ENCODE results near the gene MSI2.

Gene MSI2

DNA sequence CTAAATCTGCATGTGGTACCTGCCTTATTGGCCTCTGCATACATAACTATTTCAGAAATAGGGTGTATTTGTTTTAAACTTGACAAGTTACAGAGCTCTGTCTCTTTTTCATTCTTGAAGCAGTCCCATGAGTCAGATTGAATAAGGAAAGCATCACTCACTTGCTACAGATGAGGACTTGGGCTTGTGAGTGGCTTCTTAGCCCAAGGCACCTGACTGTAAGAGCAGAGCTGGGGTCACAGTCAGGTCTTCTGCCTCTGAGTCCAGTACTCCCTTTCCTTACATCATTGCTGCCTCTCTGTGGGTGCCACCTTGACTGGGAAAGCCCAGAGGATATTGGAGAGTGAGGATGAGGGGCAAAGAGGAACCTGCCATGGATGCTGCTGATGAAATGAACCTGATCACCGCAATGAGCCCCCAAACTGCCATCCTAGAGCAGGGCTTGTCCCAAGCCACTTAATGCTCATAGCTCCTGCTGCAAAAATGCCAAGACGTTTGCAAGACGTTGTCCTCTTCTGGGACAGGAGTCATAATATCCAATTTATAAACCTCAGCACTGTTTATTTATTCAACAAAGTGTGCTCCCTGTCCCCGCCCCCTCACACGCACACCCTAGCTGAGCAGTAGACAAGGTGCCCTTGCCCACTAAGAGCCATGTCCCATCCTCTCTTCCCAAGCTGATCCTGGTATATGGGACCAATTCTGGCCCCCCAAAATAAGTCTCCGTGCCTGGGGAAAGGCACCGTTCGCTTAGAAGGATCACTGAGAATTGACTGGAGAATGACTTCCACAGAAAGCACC is 414.6 kb downstream of the MSI2 start:
- no peak overlapping the region for H3K27ac ChIP-seq

DNA sequence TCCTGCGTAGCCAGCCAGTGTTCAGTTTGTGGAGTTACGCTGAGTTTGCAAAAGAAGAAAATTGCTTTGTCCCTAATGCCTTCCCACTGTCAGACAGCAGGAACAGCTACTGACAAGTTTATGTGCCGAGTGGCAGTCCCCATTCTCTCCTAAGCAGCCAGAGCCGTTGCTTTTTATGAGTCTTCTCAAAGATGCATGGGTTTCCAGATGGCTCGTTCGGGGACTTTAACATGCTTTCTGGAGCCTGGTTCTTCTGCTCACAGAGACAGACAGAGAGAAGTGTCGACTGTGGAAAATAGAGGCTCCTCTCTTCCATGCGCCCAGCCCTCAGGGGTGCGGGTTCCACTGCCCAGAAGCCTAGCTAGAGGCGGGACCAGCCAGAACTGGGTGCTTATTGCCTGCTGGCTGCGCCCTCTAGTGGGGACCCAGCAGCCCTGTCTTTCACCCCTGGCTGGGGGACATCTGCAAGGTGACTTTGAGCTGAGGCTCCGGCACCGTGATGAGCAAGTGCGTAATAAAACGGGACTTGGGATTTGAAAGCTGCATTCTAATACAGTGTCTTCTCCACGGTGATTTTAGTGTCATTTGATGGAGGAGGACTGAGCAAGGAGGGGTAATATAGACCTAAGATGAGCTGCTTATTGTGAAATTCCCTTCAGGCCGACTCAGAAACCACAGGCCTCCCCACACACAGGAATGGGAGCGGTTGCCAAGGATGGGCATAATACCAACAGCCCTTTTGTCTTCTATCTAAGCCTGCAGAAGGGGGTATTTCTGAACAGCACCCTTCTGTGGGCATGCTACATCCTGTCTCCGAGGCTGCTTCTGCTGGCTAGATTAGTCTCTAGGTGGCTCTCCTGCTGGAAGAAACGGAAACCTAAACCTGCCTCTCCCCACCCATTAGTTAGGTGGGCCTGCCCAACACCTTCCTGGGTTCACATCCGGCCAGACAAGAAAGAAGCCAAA is 415.6 kb downstream of the MSI2 start:
- H3K27ac ChIP-seq, result no peak overlapping the region
- peak; percentile 94 for TF ChIP-seq CTCF (conservative IDR thresholded peaks at IDR 0.05)

More for the DNA sequence above, 414.6 kb downstream of the MSI2 start:
- TF ChIP-seq CTCF (conservative IDR thresholded peaks at IDR 0.05), result no peak

GRCh38 chr17:57672971-57673370 is 416.6 kb downstream of the MSI2 start:
- H3K27ac ChIP-seq, result no peak overlapping the region
- no peak for TF ChIP-seq CTCF (conservative IDR thresholded peaks at IDR 0.05)

- TF ChIP-seq CTCF (conservative IDR thresholded peaks at IDR 0.05), result no peak
- no peak overlapping the region for H3K27ac ChIP-seq
Measured at GRCh38 chr17:57674894-57675293, 418.6 kb downstream of the MSI2 start.

DNA sequence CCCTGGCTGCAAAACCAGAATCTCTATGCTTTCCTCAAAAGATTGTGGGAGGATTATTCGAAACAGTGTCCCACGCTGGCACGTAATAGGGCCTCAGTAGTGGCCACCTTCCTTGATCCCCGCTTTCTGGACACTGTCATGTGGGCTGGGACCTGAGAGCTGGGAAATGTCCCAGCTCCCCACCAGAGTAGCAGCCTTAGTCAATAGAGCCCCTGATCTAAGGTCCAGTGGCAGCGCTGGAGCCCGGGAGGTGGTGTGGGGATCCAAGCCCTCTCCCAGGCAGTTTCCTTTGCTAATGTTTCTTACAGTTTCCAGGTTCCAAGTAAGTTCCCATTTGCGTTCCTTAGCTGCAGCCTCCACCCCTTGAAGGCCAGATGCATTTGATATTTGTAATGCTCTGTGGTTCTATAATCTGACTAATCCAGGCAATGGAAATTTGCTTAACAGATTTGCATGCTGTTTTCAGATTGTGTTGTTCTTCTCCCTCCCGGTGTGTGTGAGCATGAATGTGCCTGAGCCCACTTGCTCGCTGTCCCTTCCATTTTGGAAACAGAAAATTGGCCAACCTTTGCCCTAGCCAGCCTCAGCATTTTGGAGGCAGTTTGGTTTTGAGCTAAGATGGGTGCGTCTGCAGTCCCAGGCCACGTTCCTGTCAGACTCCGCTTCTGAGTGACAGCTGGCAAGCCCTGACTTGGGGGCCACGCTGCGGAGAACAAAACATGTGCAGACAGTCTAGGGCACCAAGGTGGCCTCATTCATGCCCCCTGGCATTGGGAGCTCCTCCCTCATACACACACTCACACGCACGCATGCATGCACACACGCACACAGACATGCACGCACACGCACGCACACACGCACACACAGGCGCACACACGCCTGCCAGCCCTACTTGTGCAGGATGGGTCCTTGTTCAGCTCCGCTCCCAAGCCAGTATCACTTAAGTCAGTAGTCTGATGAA is 419.4 kb downstream of the MSI2 start:
- no peak for TF ChIP-seq CTCF (conservative IDR thresholded peaks at IDR 0.05)
- no peak overlapping the region for H3K27ac ChIP-seq

DNA sequence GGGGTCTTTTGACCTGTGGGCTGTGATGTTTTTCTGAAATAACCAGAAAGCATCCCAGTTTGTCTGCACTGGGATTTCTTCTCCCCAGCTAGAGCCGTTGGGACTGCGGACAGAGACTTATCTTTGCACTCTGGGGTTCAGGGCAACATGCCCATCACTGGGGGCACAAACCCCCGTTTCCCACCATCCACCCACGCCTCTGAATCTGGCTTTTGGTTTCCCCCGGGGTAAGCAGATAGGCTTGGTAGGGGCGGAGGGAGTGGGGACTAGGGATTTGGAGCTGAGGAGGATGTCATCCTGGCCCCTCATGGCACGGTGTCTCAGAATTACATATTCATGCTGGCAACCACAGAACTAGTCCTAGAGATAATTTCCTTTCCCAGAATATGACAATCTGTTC is 420.2 kb downstream of the MSI2 start:
- TF ChIP-seq CTCF (conservative IDR thresholded peaks at IDR 0.05), result no peak
- H3K27ac ChIP-seq, result no peak overlapping the region

Data from VCaP (cell line).